GF-D8 (cell line): ENCODE data around the gene KCNJ10.

ENCODE experiments used
- DNase-seq: peaks from one replicate; lab custom pipeline; 2025; lab: John Stamatoyannopoulos, UW

The KCNJ10 gene

GRCh38 chr1:159962176-159962575 lies 107.8 kb downstream of the KCNJ10 start:
- no peak for DNase-seq

- no peak for DNase-seq
Observed at GRCh38 chr1:159961636-159962035, 108.3 kb downstream of the KCNJ10 start.

DNA sequence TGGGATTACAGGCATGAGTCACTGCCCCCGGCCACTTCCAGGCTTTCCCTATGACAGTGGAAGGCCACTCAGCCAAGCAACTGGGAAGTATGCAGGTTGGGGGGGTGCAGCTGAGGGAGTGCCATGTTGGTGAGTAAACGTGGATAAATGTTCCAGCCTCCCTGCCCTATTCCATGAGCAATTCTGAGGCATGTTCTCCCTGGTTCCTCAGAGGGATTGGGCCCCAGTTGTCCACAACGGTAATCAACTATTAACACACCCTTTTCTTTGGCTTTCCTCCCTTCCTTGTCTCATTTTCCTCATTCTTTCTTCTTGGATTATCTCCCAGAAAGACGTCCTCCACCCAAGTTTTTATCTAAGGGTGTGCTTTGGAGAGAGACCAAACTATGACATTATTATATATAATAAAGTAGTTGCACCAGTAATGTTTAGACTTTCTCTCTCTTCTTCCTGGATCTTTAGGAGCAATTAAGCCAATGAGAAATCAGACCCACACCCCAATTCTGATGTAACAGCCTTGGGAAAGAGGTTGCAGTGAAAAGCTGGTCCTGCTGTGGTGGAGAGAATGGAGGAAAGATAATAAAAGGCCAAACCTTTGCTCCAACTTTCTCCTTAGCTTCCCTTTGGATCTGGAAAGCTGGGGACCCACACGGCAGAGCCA lies 109.1 kb downstream of the KCNJ10 start:
- DNase-seq = no peak

- no peak for DNase-seq
Observed at GRCh38 chr1:159959451-159959850, 110.5 kb downstream of the KCNJ10 start.

DNA sequence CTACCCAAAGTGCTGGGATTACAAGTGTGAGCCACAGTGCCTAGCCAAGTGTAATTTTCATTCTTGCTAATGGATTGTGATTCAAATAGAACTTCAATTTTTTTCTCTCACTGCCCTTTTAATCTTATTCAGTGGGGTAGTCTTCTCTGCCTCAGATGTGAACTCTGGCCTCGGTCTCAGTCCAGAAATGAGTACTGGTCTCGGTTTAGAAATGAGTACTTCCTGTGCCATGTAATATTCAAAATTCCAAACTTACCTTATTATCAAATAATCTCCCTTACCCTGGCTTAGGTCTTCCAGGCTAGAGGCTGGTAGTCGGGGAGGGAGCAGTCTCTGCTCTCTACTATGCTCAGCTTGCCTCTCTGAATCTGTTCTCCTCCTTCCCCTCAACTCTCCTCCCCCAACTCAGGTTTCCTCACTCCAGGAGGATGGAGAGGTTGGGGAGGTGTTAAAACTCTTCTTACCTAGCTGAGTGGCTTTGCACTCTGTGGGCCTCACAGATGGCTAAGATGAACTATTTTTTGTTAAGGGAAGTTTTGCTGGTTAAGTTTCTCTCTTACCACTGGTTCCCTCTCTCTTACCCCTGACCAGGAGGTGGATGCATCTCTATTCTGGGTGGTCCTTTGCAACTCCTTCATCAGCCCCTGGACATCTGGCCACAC lies 111.1 kb downstream of the KCNJ10 start:
- DNase-seq = no peak

DNA sequence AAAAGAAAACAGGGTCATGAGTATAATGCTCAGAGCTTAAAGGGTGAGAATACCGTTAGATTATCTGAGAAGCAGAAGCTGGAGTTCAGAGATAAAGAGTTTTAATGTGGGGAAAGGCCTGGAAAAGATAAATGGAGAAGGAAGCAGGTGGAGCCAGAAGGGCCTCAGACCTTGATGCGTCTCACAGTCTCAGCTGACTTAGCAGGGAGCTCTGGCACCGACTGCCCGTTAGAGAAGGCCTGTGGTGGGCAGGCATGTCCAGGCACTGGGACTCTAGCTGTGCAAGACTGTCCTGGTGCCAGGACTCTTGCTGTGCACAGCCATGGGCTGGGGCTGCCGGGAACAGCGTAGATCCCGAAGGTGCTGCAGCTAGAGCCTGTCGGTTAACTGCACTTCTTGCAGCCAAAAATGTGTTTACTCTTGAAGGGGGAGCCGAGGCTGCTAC lies 112.1 kb downstream of the KCNJ10 start:
- no peak for DNase-seq

DNA sequence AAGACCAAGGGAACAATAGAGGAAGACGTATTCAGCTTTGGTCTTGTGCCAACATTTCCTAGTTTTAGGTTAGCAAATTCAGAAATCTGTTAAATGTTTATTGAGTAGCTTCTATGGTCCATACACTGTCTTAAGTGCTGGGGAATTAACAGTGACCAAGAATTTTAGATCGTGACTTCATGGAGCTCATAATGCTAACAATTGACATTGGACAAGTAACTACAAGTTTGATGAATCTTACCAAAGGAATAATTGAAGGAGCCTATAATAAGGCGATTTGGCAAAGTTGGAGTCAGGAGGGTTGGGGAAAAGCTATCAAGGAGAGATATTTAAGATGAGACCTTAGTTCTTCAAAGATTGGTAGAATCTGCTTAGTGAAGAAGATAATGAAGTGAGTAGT lies 114.5 kb downstream of the KCNJ10 start:
- no peak for DNase-seq

- no peak for DNase-seq
Observed at GRCh38 chr1:159953536-159954515, 116.1 kb downstream of the KCNJ10 start, which contains the start of gene SLAMF9. Gene SLAMF9, minus strand, starts transcription at chr1:159954237. Its CDS starts 100 bp downstream, at chr1:159954137.

GRCh38 chr1:159952932-159953331 lies 117.0 kb downstream of the KCNJ10 start:
- no peak for DNase-seq

DNA sequence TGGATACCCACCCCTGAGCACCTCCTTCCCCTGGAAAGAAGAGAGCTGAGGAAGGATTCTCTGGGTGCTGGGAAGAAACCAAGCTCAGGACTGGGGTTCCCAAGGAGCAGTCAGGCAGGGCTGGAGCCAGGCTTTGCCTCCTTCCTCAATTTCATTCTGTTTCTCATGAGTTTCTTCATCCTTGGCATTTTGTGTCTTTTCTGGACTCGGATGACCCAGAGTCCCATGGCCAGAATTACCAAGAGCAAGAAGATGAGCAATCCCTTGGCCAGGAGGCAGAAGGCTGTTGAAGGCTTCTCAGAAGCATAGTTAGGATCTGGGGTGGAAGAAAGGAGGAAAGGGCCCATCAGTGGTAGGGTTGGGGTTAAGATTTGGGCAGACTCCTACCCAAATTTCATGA lies 118.4 kb downstream of the KCNJ10 start:
- no peak for DNase-seq

DNA sequence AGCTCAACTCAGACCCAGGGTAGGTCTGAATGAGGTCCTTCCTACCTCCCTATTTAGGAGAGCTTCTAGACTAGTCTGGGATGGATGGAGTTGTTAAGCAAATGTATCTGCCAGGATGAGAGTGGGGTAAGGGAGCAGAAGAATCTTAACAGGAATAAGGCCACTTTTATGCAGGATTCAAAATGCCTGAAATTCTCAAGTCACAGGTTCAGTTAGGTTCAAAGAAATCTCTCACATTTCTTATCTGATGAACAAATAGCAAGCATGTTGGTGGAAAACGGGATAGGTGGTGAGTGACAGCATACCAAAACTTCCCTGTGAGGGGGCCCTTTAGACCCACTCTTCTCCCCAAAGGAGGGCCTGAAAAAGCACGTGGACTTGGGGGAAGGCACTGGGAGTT lies 118.9 kb downstream of the KCNJ10 start:
- no peak for DNase-seq

DNA sequence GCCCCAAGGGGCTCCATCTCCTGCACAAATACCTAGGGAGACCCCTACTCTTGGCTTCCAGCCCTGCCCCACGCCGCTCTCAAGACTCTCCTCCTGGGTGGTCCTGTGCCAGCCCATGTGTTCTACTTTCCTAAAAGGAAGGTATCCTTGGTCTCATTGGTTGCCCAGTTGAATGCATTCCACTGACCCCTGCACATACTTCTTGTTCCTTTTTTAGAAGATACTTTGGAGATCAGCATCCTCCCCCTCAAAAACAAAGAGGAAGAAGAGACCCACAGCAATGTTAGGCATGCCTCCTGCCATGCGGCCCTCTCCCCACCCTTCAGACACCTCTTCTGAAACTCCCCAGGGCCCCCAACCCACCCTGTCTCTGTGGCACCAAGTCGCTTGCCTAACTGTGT lies 120.0 kb downstream of the KCNJ10 start:
- no peak for DNase-seq

DNA sequence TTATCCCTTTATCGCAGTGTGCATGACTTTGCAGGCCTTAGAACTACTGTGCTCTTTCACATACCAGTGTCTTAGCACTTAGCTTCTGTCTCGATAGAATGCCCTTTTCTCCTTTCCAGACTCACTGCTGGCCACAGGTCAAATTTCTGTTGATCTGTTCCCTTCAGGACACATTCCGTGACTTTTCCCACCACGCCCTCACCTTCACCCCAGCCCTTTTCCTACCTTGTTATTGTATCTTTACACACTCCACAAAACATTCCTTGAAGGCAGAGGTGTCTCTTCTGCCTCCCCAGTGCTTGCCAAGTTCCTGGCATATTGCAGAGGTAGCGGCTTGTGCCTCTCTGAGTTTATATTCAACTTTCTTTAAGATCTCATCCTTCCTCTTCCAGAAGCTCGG lies 120.8 kb downstream of the KCNJ10 start:
- no peak for DNase-seq
